Measurements from ENCODE around the gene CASS4. TPM values are rescaled to one million over a fixed set of nuclear protein-coding genes. Genes with fewer than 3 reads are reported as not detected.

CASS4 gene
- total RNA-seq, 1 experiment from 2014 or later, result 0.13 TPM

GRCh38 chr20:56369179-56369578 is 42.9 kb upstream of the CASS4 start:
- no peak for DNase-seq (ENCODE audit: low spot score)
- TF ChIP-seq ZNF512 (CRISPR knock-in tag; IDR thresholded peaks at IDR 0.05; ENCODE audit: borderline replicate concordance) (no peak), ZNF138 (CRISPR knock-in tag; conservative IDR thresholded peaks at IDR 0.05) (no peak), FOXJ3 (CRISPR knock-in tag; IDR thresholded peaks at IDR 0.05; ENCODE audit: borderline replicate concordance) (no peak), ZNF263 (CRISPR knock-in tag; IDR thresholded peaks at IDR 0.05; ENCODE audit: low read depth) (no peak), NFYB (CRISPR knock-in tag; conservative IDR thresholded peaks at IDR 0.05; ENCODE audit: low read depth) (no peak), AR (CRISPR knock-in tag; IDR thresholded peaks at IDR 0.05) (no peak), ZMAT4 (CRISPR knock-in tag; IDR thresholded peaks at IDR 0.05) (no peak), PRRX2 (CRISPR knock-in tag; IDR thresholded peaks at IDR 0.05) (no peak), ZNF671 (CRISPR knock-in tag; IDR thresholded peaks at IDR 0.05) (no peak), ZNF232 (CRISPR knock-in tag; IDR thresholded peaks at IDR 0.05) (no peak), ZNF219 (CRISPR knock-in tag; IDR thresholded peaks at IDR 0.05; ENCODE audit: borderline replicate concordance) (no peak), NR3C1 (CRISPR knock-in tag; conservative IDR thresholded peaks at IDR 0.05; ENCODE audit: low read depth) (no peak), JAZF1 (CRISPR knock-in tag; IDR thresholded peaks at IDR 0.05) (no peak), ZNF121 (CRISPR knock-in tag; IDR thresholded peaks at IDR 0.05) (no peak), TEAD4 (CRISPR knock-in tag; IDR thresholded peaks at IDR 0.05) (no peak), PREB (CRISPR knock-in tag; IDR thresholded peaks at IDR 0.05; ENCODE audit: borderline replicate concordance) (no peak), ATF6 (CRISPR knock-in tag; IDR thresholded peaks at IDR 0.05) (no peak), ZNF396 (CRISPR knock-in tag; IDR thresholded peaks at IDR 0.05; ENCODE audit: borderline replicate concordance) (no peak)
- ChIA-PET CTCF (no interaction called here), POLR2A (no interaction called here)
- Mint-ChIP-seq H3K36me3 (peaks cover 47% of the 10 kb centered on the region), H3K27me3 (ENCODE audit: low read depth) (no peaks in the 10 kb centered on the region; the same call in 1 of the 2 replicates), H3K4me1 (no peaks in the 10 kb centered on the region), H3K27ac (no peak overlapping the region), H3K4me3 (no peak overlapping the region), H3K9me3 (no peaks in the 10 kb centered on the region)
- no peak for ATAC-seq

- DNase-seq (ENCODE audit: low spot score) (no peak), ATAC-seq (no peak)
- Mint-ChIP-seq H3K4me1 (no peaks in the 10 kb centered on the region), H3K36me3 (peaks cover 63% of the 10 kb centered on the region), H3K9me3 (no peaks in the 10 kb centered on the region), H3K4me3 (no peak overlapping the region), H3K27me3 (ENCODE audit: low read depth) (no peaks in the 10 kb centered on the region), H3K27ac (no peak overlapping the region)
- CTCF ChIA-PET, result no interaction called here
- POLR2A ChIA-PET, result interaction anchor here (0.8 kb wide), 1 partner anchor 20 kb away, joined by 3 read pairs; the partner anchor contains the start of gene AURKA
- TF ChIP-seq KAT7 (CRISPR knock-in tag; IDR thresholded peaks at IDR 0.05; ENCODE audit: borderline replicate concordance), result no peak
- no peak for TF ChIP-seq AR (CRISPR knock-in tag; IDR thresholded peaks at IDR 0.05)
- no peak for TF ChIP-seq NR1H2 (CRISPR knock-in tag; IDR thresholded peaks at IDR 0.05)
- TF ChIP-seq GABPB1 (CRISPR knock-in tag; IDR thresholded peaks at IDR 0.05), result no peak
- no peak for TF ChIP-seq IRF1 (CRISPR knock-in tag; IDR thresholded peaks at IDR 0.05)
These were observed 40.1 kb upstream of the CASS4 start for GRCh38 chr20:56371977-56372376.
